Mesothelial cell of epicardium (in vitro differentiated cells): ENCODE measurements around the gene BNC2. TPM values are rescaled to one million over a fixed set of nuclear protein-coding genes. Genes with fewer than 3 reads are reported as not detected.

ENCODE experiments used
- DNase-seq, 2 experiments: peaks; one replicate each; pipeline ENCODE4 v3.0.0; 2021; ENCODE audit warnings: low spot score in 2 of 2; ENCODE audit not compliant: unreplicated experiment in 2 of 2
- H3K27ac Mint-ChIP-seq: 2 replicates; pipeline ENCODE4 v1.8.0; 2021; ENCODE audit warnings: mixed read lengths
- H3K27me3 Mint-ChIP-seq: 2 replicates; pipeline ENCODE4 v1.8.0; 2021; ENCODE audit warnings: low read depth, mixed read lengths
- H3K36me3 Mint-ChIP-seq: 2 replicates; pipeline ENCODE4 v1.8.0; 2021; ENCODE audit warnings: mixed read lengths
- H3K4me1 Mint-ChIP-seq: 2 replicates; pipeline ENCODE4 v1.8.0; 2021; ENCODE audit warnings: mixed read lengths
- H3K4me3 Mint-ChIP-seq: 2 replicates; pipeline ENCODE4 v1.8.0; 2021; ENCODE audit warnings: mild to moderate bottlenecking, moderate library complexity, mixed read lengths
- H3K9me3 Mint-ChIP-seq: 2 replicates; pipeline ENCODE4 v1.8.0; 2021; ENCODE audit warnings: mixed read lengths
- CTCF ChIP-seq: fragments of 200-600 bp; sonication (generic); IDR thresholded peaks from one replicate; pipeline ENCODE4 v1.5.0; 2021; ENCODE audit warnings: antibody characterized with exemption; ENCODE audit not compliant: unreplicated experiment
- total RNA-seq: library from RNA; stranded (reverse); gene quantifications from 3 replicates; pipeline ENCODE4 v1.2.1, GENCODE V29; 2021

BNC2 gene
- total RNA-seq, 1 donor from 2014 or later: 45.1 TPM

GRCh38 chr9:16521868-16522411, 348.5 kb downstream of the BNC2 start:
- no peaks in the 10 kb centered on the region for H3K27me3 Mint-ChIP-seq
- H3K36me3 Mint-ChIP-seq: no peaks in the 10 kb centered on the region
- H3K27ac Mint-ChIP-seq: peak overlapping the region; percentile 91
- no peaks in the 10 kb centered on the region for H3K9me3 Mint-ChIP-seq
- H3K4me3 Mint-ChIP-seq: peak overlapping the region; percentile 9
- DNase-seq: no peak
- H3K4me1 Mint-ChIP-seq: peaks cover 47% of the 10 kb centered on the region
- TF ChIP-seq CTCF: no peak

- TF ChIP-seq CTCF: no peak
- no peaks in the 10 kb centered on the region for H3K27me3 Mint-ChIP-seq
- H3K27ac Mint-ChIP-seq: no peak overlapping the region
- DNase-seq: no peak
- peaks cover 70% of the 10 kb centered on the region for H3K4me1 Mint-ChIP-seq
- H3K4me3 Mint-ChIP-seq: no peak overlapping the region
- H3K36me3 Mint-ChIP-seq: no peaks in the 10 kb centered on the region
- H3K9me3 Mint-ChIP-seq: no peaks in the 10 kb centered on the region
Measured at GRCh38 chr9:16519001-16519400, 351.5 kb downstream of the BNC2 start.

GRCh38 chr9:16516891-16517290, 353.6 kb downstream of the BNC2 start:
- Mint-ChIP-seq H3K27ac (peak overlapping the region; percentile 96), H3K9me3 (no peaks in the 10 kb centered on the region), H3K4me3 (no peak overlapping the region), H3K27me3 (no peaks in the 10 kb centered on the region), H3K36me3 (no peaks in the 10 kb centered on the region), H3K4me1 (peaks cover 60% of the 10 kb centered on the region)
- no peak for TF ChIP-seq CTCF
- DNase-seq: no peak

- no peaks in the 10 kb centered on the region for H3K9me3 Mint-ChIP-seq
- H3K27me3 Mint-ChIP-seq: no peaks in the 10 kb centered on the region
- no peaks in the 10 kb centered on the region for H3K36me3 Mint-ChIP-seq
- peaks cover 50% of the 10 kb centered on the region for H3K4me1 Mint-ChIP-seq
- no peak overlapping the region for H3K4me3 Mint-ChIP-seq
- peak overlapping the region; percentile 87 for H3K27ac Mint-ChIP-seq
- no peak for DNase-seq
- TF ChIP-seq CTCF: no peak
Measured at GRCh38 chr9:16515879-16516301, 354.6 kb downstream of the BNC2 start.

- Mint-ChIP-seq H3K36me3 (no peaks in the 10 kb centered on the region), H3K9me3 (no peaks in the 10 kb centered on the region), H3K4me1 (peaks cover 49% of the 10 kb centered on the region), H3K27ac (peak overlapping the region; percentile 91), H3K27me3 (no peaks in the 10 kb centered on the region), H3K4me3 (peak overlapping the region; percentile 42)
- no peak for DNase-seq
- no peak for TF ChIP-seq CTCF
Measured at GRCh38 chr9:16515207-16515606, 355.3 kb downstream of the BNC2 start.

- H3K27me3 Mint-ChIP-seq: no peaks in the 10 kb centered on the region
- no peak for TF ChIP-seq CTCF
- peaks cover under 1% of the 10 kb centered on the region for H3K36me3 Mint-ChIP-seq
- peaks cover 52% of the 10 kb centered on the region for H3K4me1 Mint-ChIP-seq
- H3K9me3 Mint-ChIP-seq: no peaks in the 10 kb centered on the region
- H3K4me3 Mint-ChIP-seq: no peak overlapping the region
- peak overlapping the region; percentile 15 for H3K27ac Mint-ChIP-seq
- no peak for DNase-seq
Measured at GRCh38 chr9:16514131-16514530, 356.3 kb downstream of the BNC2 start.
